GM19463 (cell line): Measurements from ENCODE around the gene CAB39.
A peak's percentile ranks its signal among the peaks of the same experiment; 100 is the strongest.

Experiments
- ATAC-seq: cut with Tn5 transposase; IDR thresholded peaks from one replicate; pipeline ENCODE4 v1.9.1; 2021; ENCODE audit warnings: mild to moderate bottlenecking, moderate library complexity; ENCODE audit not compliant: unreplicated experiment

CAB39 gene

GRCh38 chr2:230779126-230779525 lies 66.5 kb downstream of the CAB39 start:
- ATAC-seq = no peak

- ATAC-seq = no peak
Measured at GRCh38 chr2:230779607-230780006, 67.0 kb downstream of the CAB39 start.

GRCh38 chr2:230781130-230781797 lies 68.6 kb downstream of the CAB39 start:
- no peak for ATAC-seq

GRCh38 chr2:230783101-230783500 lies 70.5 kb downstream of the CAB39 start:
- ATAC-seq = no peak

GRCh38 chr2:230784795-230785194 lies 72.2 kb downstream of the CAB39 start:
- no peak for ATAC-seq

GRCh38 chr2:230785346-230785745 lies 72.7 kb downstream of the CAB39 start:
- no peak for ATAC-seq

GRCh38 chr2:230787101-230787500 lies 74.5 kb downstream of the CAB39 start:
- ATAC-seq = no peak

- no peak for ATAC-seq
Measured at GRCh38 chr2:230788554-230789175, 76.0 kb downstream of the CAB39 start.

GRCh38 chr2:230790981-230791380 lies 78.3 kb downstream of the CAB39 start:
- no peak for ATAC-seq

- peak; percentile 84 for ATAC-seq
Measured at GRCh38 chr2:230793572-230794359, 81.1 kb downstream of the CAB39 start.

- ATAC-seq = no peak
Measured at GRCh38 chr2:230794497-230794896, 81.9 kb downstream of the CAB39 start.

- ATAC-seq = no peak
Measured at GRCh38 chr2:230795856-230796255, 83.2 kb downstream of the CAB39 start.

GRCh38 chr2:230796280-230796862 lies 83.7 kb downstream of the CAB39 start:
- no peak for ATAC-seq

- ATAC-seq = no peak
Measured at GRCh38 chr2:230797515-230798495, 85.2 kb downstream of the CAB39 start.

- ATAC-seq = peak; percentile 35
Measured at GRCh38 chr2:230798769-230799399, 86.2 kb downstream of the CAB39 start.

GRCh38 chr2:230805353-230806017 lies 92.8 kb downstream of the CAB39 start:
- ATAC-seq = no peak

- no peak for ATAC-seq
Measured at GRCh38 chr2:230807729-230808128, 95.1 kb downstream of the CAB39 start.

- ATAC-seq = no peak
Measured at GRCh38 chr2:230809015-230809414, 96.4 kb downstream of the CAB39 start.

- ATAC-seq = no peak
Measured at GRCh38 chr2:230809677-230810251, 97.1 kb downstream of the CAB39 start.
